ENCODE data around the gene PADI1.
A peak's percentile ranks its signal among the peaks of the same experiment; 100 is the strongest.

The PADI1 gene

GRCh38 chr1:17167041-17167785 is 37.7 kb upstream of the PADI1 start:
- DNase-seq (ENCODE audit: low spot score), result no peak
- CTCF ChIA-PET, result interaction anchor here (0.7 to 0.8 kb wide), 2 partner anchors 25 to 1081 kb away, joined by 4 read pairs; no protein-coding TSS in a partner anchor
- POLR2A ChIA-PET (ENCODE audit: low non-redundant PET), result no interaction called here
- no peak for TF ChIP-seq CTCF (conservative IDR thresholded peaks at IDR 0.05; ENCODE audit: low read depth)
- peak overlapping the region; percentile 81 for H3K27ac ChIP-seq

- DNase-seq (ENCODE audit: low spot score), result no peak
- CTCF ChIA-PET, result interaction anchor here (0.7 kb wide), 1 partner anchor 1080 kb away, joined by 4 read pairs; no protein-coding TSS in a partner anchor
- TF ChIP-seq CTCF (conservative IDR thresholded peaks at IDR 0.05; ENCODE audit: low read depth), result no peak
- POLR2A ChIA-PET (ENCODE audit: low non-redundant PET), result no interaction called here
- H3K27ac ChIP-seq, result peak overlapping the region; percentile 81
Measured at GRCh38 chr1:17167786-17168090, 37.2 kb upstream of the PADI1 start.

- peak overlapping the region; percentile 81 for H3K27ac ChIP-seq
Measured at GRCh38 chr1:17168091-17168876, 36.6 kb upstream of the PADI1 start.

GRCh38 chr1:17170571-17170970 is 34.4 kb upstream of the PADI1 start:
- H3K27ac ChIP-seq, result no peak overlapping the region
- DNase-seq (ENCODE audit: low spot score), result no peak
- ChIA-PET POLR2A (ENCODE audit: low non-redundant PET) (no interaction called here), CTCF (interaction anchor here (0.6 kb wide), 1 partner anchor 62 kb away, joined by 4 read pairs; no protein-coding TSS in a partner anchor)
- TF ChIP-seq CTCF (conservative IDR thresholded peaks at IDR 0.05; ENCODE audit: low read depth), result no peak

More at GRCh38 chr1:17168091-17168876, 36.6 kb upstream of the PADI1 start:
- CTCF ChIA-PET, result interaction anchor here (0.6 kb wide), 1 partner anchor 193 kb away, joined by 4 read pairs; no protein-coding TSS in a partner anchor
- POLR2A ChIA-PET (ENCODE audit: low non-redundant PET), result no interaction called here
- no peak for TF ChIP-seq CTCF (conservative IDR thresholded peaks at IDR 0.05; ENCODE audit: low read depth)
- DNase-seq (ENCODE audit: low spot score), result peak; percentile 36

DNA sequence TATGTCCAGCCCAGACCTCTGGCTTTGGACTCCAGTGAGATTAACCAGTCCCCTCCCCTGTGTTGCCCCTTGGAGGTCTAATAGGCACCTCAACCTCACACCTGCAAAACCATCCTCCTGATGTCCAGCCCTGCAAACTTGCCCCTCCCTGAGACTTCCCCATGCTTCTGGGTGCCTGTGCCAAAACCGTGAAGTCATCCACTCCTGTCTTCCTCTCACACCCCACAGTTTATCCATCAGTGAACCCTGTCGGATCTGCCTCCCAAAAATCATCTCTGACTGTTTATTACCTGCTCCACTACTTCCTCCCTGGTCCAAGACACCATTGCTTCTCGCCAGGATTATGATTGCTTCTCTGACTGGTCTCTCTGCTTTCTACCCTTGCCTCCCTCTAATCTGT is 31.7 kb upstream of the PADI1 start:
- DNase-seq (ENCODE audit: low spot score), result no peak
- POLR2A ChIA-PET (ENCODE audit: low non-redundant PET), result no interaction called here
- TF ChIP-seq CTCF (conservative IDR thresholded peaks at IDR 0.05; ENCODE audit: low read depth), result no peak
- CTCF ChIA-PET, result no interaction called here
- H3K27ac ChIP-seq, result no peak overlapping the region

DNA sequence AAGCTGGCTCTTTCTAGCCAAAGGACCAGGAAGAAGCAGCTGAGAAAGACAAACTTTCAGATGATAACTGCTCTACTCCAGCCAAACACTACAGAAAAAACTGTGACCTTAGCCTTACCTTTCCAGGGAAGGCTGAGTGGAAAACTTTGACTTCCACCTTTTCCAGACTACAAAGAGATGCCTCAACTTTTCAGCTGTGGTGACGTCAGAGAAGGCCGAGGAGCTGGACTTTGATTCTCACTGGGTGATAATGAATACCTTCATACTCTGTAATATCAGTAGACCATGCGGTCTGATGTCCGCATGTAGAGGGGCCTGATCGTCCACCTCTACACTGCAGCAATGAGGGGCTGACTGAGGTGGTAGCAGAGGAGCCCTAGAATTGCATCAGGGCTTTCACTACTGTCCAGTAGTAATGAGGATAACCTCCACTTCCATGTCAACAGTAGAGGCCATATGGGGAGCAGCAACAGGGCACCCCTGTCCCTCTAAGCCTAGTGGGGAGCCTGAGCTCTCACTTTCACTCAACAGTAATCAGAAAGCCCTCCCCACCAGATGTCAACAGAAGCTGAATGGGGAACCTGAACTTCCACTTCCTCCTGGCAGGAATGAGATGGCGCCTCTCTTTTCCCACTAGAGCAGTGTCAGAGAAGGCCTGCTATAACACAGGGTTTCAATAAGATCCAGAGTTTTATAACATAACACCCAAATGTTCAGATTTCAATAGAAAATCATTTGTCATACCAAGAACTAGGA is 28.4 kb upstream of the PADI1 start:
- no peak for DNase-seq (ENCODE audit: low spot score)
- ChIA-PET POLR2A (ENCODE audit: low non-redundant PET) (interaction anchor here (0.6 kb wide), 1 partner anchor 56 kb away, joined by 4 read pairs; no protein-coding TSS in a partner anchor), CTCF (interaction anchor here (0.8 kb wide), 1 partner anchor 61 kb away, joined by 3 read pairs; no protein-coding TSS in a partner anchor)
- no peak for TF ChIP-seq CTCF (conservative IDR thresholded peaks at IDR 0.05; ENCODE audit: low read depth)
- no peak overlapping the region for H3K27ac ChIP-seq

Measured in RWPE1 (cell line).